Mucosa of rectum (tissue), 2 donors: ENCODE results near the gene ZNF444.
A peak's percentile ranks its signal among the peaks of the same experiment; 100 is the strongest.
"Not testable (repeated sequence)": the region's sequence is repeated elsewhere in the genome, so short reads cannot be mapped to it uniquely, and the experiment has no call there.

Experiments
- H3K27ac ChIP-seq, 2 donors: one replicate each; pipeline ENCODE4 v1.7.0; 2013; ENCODE audit warnings: inconsistent platforms in 2 of 2, low read depth in 2 of 2, low read length in 2 of 2
- H3K27me3 ChIP-seq, 2 donors: one replicate each; pipeline ENCODE4 v1.7.0; 2013; ENCODE audit warnings: low read length in 2 of 2; ENCODE audit not compliant: control insufficient read depth in 2 of 2, insufficient read depth in 2 of 2
- H3K36me3 ChIP-seq, 2 donors: one replicate each; pipeline ENCODE4 v1.7.0; 2013; ENCODE audit warnings: low read length in 2 of 2; ENCODE audit not compliant: control insufficient read depth in 2 of 2, insufficient read depth in 2 of 2
- H3K4me1 ChIP-seq, 2 donors: one replicate each; pipeline ENCODE4 v1.7.0; 2013; ENCODE audit warnings: low read length in 2 of 2, mild to moderate bottlenecking in 1 of 2; ENCODE audit not compliant: control insufficient read depth in 2 of 2, insufficient read depth in 2 of 2
- H3K4me3 ChIP-seq, 2 donors: one replicate each; pipeline ENCODE4 v1.7.0; 2013; ENCODE audit warnings: low read length in 2 of 2
- H3K9ac ChIP-seq, 2 donors: one replicate each; pipeline ENCODE4 v1.7.0; 2013; ENCODE audit warnings: low read length in 2 of 2, low read depth in 1 of 2, mild to moderate bottlenecking in 1 of 2
- H3K9me3 ChIP-seq, 2 donors: one replicate each; pipeline ENCODE4 v1.7.0; 2013; ENCODE audit warnings: low read length in 2 of 2; ENCODE audit not compliant: control insufficient read depth in 2 of 2
- donor health status: healthy.
- donor health status: Normal muscosa, but diverticular disease.

The ZNF444 gene

DNA sequence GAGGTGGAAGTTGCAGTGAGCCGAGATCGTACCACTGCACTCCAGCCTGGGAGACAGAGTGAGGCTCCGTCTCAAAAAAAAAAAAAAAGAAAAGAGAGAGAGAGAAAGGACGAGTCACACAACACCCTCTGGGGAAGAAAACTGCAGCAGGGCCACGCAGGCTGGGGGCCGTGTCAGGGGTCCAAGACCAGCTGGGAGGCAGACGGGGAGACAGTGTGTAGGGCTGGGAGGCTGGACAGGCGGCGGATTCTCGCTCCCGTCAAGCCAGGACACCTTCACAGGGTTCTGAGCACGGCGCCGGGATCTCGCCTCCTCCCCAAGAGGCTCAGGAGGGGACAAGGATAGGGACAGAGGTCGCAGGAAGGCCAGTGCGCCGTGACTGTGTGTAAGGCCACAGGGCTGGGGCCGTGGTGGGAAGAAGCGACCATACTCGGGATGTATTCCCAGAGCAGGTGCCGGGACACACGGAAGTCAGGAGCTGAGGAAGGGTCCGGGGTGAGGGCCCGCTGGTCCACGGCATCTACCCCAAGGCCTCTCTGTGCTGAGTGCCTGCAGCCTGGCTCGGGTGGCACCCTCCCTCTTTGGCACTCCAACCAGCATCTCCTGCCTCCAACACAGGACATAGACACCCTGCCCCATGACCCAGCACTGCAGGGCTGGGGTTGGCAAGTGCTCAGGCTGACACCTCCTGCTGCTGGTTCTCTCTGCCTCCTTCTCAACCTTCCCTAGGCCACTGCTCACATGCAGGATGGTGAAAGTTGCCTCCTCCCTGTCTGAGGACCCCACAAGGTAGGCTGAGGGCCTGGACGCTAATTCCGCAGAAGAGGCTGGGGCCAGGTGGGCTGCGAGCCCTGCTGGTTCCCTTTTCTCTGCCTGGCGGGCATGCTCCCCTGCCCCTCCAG, 41.2 kb upstream of the ZNF444 start:
- H3K4me1 ChIP-seq = peaks cover 0 to 3% of the 10 kb centered on the region in 2 donors
- H3K4me3 ChIP-seq = no peak overlapping the region
- peaks cover 23 to 29% of the 10 kb centered on the region in 2 donors for H3K36me3 ChIP-seq
- no peak overlapping the region for H3K9ac ChIP-seq
- no peak overlapping the region for H3K27ac ChIP-seq
- H3K27me3 ChIP-seq = no peaks in the 10 kb centered on the region
- no peaks in the 10 kb centered on the region for H3K9me3 ChIP-seq

DNA sequence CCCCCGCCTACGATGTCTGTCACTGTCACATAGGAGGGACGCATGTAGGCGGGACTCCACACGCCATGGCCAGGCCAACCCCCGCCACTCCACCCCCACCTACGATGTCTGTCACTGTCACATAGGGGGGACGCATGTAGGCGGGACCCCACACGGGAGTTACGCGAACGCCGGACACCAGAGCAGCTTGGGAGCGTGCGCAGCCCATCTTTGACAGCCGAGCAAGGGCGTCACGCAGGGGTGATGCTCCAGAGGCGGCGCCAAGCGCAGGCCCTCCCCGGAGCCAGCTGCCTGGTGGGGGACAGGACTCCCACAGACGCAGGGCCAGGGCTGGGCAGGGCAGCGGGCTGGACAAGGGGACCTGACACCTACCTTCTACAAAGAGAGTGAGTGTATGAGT, 40.0 kb upstream of the ZNF444 start:
- Histone ChIP-seq H3K9me3 (no peaks in the 10 kb centered on the region), H3K27me3 (no peaks in the 10 kb centered on the region), H3K4me1 (peaks cover 7 to 8% of the 10 kb centered on the region in 2 donors), H3K27ac (no peak overlapping the region), H3K4me3 (no peak overlapping the region), H3K36me3 (peaks cover 17 to 21% of the 10 kb centered on the region in 2 donors), H3K9ac (no peak overlapping the region)

DNA sequence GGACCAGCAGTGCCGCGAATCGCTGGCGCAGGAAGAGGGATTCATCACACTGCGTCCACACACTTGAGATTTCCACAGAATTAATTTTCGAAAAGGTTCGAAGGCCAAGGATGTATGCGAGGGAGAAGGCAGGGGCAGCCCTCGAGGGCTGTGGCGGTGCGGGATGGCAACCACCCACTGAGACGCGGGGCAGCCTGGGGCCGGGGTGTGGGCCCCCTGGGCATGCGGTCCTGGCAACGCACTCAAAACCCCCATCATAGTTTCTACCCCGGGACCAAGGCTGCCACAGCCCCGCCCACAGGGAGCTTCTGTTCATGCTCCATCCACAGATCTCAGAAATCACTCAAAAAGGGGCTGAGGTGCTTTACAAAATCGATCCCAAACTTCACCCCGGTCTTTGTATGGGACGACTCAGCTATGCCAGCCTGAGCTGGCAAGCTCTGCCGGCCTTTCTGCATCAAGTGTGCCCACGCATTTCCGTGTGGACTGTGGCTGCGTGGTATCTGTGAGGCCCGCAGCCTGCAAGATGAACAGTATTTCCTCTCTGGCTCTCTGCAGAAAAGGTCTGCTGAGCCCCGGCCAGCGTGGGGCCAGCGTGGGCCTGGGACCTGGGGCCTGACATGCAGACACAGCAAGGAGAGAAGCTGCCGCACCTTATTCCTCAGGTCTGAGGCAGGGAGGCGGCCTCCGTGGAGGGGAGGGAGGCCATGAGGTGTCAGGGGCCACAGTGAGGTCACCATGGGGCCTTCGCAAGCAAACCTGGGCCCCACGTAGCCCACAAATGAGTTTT, 39.1 kb upstream of the ZNF444 start:
- H3K36me3 ChIP-seq = peaks cover 17 to 21% of the 10 kb centered on the region in 2 donors

DNA sequence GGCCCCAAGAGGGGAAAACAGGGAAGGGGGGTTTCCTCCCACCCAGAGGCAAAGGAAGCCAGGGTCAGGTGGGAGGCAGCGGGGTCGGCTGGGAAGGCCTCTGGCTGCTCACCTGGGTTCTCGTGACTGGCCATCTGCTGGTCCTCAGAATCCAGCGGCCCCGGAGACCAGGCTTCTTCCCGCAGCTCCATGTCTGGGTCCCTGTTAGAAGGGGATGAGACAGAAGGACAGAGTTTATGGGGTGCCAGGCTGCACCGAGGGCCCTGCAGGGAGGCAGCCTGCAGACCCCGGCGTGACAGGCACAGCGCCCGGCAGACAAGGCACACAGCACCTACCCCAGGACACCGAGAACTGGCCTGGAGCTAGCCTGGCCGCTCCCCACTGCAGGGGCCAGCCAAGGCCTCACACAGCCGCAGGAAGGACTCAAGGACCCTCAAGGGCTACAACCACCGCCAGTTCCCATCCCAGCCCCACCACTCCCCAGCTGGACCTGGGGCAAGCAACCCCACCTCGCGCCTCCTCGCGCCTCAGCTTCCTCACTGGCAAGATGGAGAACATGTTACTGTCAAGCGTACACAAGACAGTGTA, 38.0 kb upstream of the ZNF444 start:
- no peaks in the 10 kb centered on the region for H3K9me3 ChIP-seq
- H3K4me3 ChIP-seq = no peak overlapping the region
- peaks cover 15 to 24% of the 10 kb centered on the region in 2 donors for H3K4me1 ChIP-seq
- no peaks in the 10 kb centered on the region for H3K27me3 ChIP-seq
- peaks cover 10 to 13% of the 10 kb centered on the region in 2 donors for H3K36me3 ChIP-seq
- H3K27ac ChIP-seq = no peak overlapping the region
- H3K9ac ChIP-seq = no peak overlapping the region

More for the DNA sequence above, 39.1 kb upstream of the ZNF444 start:
- Histone ChIP-seq H3K27ac (no peak overlapping the region), H3K9ac (no peak overlapping the region), H3K27me3 (no peaks in the 10 kb centered on the region), H3K4me3 (no peak overlapping the region), H3K4me1 (peaks cover 14 to 15% of the 10 kb centered on the region in 2 donors), H3K9me3 (no peaks in the 10 kb centered on the region)

DNA sequence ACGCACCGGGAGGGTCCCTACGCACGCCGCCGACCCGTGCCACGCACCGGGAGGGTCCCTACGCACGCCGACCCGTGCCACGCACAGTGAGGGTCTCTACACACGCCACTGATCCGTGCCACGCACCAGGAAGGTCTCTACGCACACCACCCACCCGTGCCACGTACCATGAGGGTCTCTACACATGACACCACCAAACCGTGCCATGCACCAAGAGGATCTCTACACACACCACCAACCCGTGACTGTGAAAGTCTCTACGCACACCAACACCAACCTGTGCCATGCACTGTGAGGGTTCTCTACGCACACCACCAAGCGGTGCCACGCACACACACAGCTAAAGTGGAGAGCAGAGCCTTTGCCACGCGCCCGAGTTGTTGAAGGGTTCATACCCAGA, 36.7 kb upstream of the ZNF444 start:
- Histone ChIP-seq H3K9ac (peak overlapping the region in 1 of 2 donors; percentile 32), H3K27ac (peak overlapping the region in 1 of 2 donors; percentile 16)

DNA sequence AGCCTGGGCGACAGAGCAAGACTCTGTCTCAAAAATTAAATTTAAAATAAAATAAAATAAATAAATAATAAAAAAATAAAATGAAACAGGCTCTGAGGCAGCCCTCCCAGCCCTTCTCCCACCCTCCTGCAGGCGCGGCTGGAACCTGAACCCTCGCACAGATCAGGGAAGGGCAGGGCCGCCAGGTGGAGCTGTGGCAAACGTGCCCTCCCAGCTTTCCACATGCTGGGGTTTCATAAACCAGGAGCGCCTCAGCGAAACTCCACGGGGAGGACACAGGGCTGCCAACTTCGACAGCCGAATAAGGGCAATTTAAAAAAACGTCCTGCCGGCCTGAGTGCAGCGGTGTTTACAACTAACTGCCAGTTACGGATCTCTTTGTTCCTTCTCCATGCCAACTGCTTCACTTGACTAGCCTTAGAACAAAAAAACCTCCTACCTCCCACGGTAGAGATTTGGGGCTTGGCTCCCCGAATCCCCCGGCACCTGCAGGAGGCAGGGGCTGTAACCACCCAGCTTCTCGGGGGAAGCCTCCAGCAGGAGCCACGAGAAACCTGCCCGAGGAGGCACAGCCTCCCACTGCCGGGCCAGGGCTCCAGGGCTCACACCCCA, 35.9 kb upstream of the ZNF444 start:
- Histone ChIP-seq H3K4me1 (peaks cover 30 to 42% of the 10 kb centered on the region in 2 donors), H3K9ac (peak overlapping the region; percentile 61 to 71), H3K27ac (peak overlapping the region; percentile 83 to 88), H3K36me3 (peaks cover 7 to 11% of the 10 kb centered on the region in 2 donors), H3K27me3 (no peaks in the 10 kb centered on the region), H3K4me3 (peak overlapping the region; percentile 62 to 65), H3K9me3 (no peaks in the 10 kb centered on the region)

More for the DNA sequence above, 36.7 kb upstream of the ZNF444 start:
- Histone ChIP-seq H3K9me3 (no peaks in the 10 kb centered on the region), H3K36me3 (peaks cover 8 to 11% of the 10 kb centered on the region in 2 donors), H3K4me3 (no peak overlapping the region), H3K4me1 (peaks cover 27 to 36% of the 10 kb centered on the region in 2 donors), H3K27me3 (no peaks in the 10 kb centered on the region)

DNA sequence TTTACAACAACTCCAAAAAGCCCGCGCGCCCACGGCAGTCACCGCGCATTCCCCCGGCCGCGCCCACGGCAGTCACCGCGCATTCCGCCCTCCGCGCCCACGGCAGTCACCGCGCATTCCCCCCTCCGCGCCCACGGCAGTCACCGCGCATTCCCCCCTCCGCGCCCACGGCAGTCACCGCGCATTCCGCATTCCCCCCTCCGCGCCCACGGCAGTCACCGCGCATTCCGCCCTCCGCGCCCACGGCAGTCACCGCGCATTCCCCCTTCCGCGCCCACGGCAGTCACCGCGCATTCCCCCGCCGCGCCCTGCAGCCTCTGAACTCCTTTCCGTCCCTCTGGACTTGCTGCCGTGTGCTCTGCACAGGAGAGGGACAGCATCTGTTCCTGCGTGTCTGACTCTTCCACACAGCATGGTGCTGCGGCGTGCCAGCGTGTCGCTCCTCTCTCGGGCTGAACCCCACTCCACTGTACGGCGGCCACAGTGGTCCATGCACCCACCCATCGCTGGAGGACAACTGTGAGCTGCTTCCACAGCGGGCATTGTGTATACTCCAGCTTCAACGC, 35.2 kb upstream of the ZNF444 start:
- H3K9me3 ChIP-seq, H3K27me3 ChIP-seq, H3K36me3 ChIP-seq: not testable (repeated sequence)
- peaks cover 36 to 49% of the 10 kb centered on the region in 2 donors for H3K4me1 ChIP-seq
- H3K27ac ChIP-seq = peak overlapping the region; percentile 83 to 88
- peak overlapping the region; percentile 38 to 71 for H3K9ac ChIP-seq
- peak overlapping the region; percentile 62 to 71 for H3K4me3 ChIP-seq

DNA sequence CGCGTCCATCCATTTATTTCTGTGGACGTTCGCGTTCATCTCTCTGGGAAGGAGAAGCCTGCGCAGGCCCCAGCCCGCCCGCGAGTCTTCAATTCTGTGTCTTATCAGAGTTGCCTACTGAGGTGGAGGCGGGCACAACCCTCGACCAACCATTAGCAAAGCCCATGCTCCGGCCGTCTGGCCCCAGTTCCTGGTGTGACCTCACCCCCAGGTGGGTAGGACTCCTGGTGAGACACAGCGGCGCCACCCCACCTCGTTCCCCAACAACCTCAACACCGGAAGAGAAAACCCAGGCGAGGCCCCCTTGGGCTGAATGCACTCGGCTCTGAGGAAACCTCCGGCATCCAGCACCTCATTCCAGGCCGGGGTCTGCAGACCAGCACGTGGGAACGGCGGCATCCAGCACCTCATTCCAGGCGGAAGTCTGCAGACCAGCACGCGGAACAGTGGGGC, 34.7 kb upstream of the ZNF444 start:
- peak overlapping the region; percentile 52 to 71 for H3K4me3 ChIP-seq
- peak overlapping the region; percentile 83 to 88 for H3K27ac ChIP-seq

DNA sequence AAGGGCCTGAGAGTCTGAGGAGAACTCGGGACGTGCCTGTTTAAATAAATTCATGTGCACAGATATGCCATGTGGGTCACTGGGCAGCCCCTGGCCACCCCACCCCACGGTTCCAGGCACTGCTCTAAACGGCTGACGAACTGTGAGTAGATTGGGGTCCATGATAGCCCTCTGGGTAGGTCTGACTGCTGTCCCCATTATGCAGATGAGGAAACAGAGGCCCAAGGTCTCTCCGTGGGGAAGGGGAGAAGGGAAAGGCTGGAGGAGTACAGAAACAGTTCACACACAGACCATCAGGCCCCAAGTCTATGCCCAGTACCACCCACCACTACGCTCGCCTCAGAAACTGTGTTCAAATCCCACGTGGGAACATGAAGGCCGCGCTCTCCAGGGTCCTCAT, 34.1 kb upstream of the ZNF444 start:
- H3K36me3 ChIP-seq = peaks cover 0 to 1% of the 10 kb centered on the region in 2 donors
- H3K27ac ChIP-seq = peak overlapping the region; percentile 83 to 88
- no peaks in the 10 kb centered on the region for H3K27me3 ChIP-seq
- peak overlapping the region in 1 of 2 donors; percentile 68 for H3K9ac ChIP-seq
- peak overlapping the region in 1 of 2 donors; percentile 45 for H3K4me3 ChIP-seq
- peaks cover 47 to 59% of the 10 kb centered on the region in 2 donors for H3K4me1 ChIP-seq
- H3K9me3 ChIP-seq = no peaks in the 10 kb centered on the region

More for the DNA sequence above, 34.7 kb upstream of the ZNF444 start:
- H3K9me3 ChIP-seq = no peaks in the 10 kb centered on the region
- no peaks in the 10 kb centered on the region for H3K27me3 ChIP-seq
- peaks cover 0 to 2% of the 10 kb centered on the region in 2 donors for H3K36me3 ChIP-seq
- H3K9ac ChIP-seq = peak overlapping the region; percentile 38 to 71
- H3K4me1 ChIP-seq = peaks cover 41 to 54% of the 10 kb centered on the region in 2 donors
